ENCODE measurements around the gene CDC42EP3.

The CDC42EP3 gene

DNA sequence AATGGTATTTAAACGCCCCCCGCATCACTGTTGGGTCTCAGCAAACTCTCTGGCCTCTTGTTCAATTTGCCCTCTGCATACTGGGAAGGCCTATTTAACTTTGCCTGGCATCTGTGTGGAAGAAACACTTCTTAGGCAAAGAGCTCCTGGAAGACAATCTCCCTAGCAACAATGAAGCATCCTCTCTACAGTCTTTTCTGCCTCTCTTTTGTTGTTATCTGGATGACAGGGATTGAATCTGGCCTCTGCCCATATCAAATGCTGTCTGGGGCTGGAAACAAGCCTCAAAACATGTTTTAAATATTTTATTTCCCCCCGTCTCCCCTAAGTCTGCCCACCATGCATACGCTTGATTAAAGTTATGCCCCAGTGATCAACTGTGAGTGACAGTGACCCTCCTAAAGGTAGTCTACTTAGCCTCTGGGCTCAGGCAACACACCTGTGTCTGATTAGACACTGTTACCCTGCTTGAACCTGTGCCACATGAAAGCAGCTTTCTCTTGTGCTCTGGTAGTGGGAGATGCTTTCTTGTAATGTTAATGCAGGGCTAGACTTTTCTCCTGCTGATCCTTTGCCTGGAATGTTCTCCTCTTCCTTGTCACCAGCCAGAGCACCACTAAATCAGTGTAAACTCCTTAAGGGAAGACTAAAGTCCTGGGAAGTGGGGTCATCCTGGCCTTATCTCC, 34.9 kb downstream of the CDC42EP3 start:
- DNase-seq (ENCODE audit: low spot score), result no peak

DNA sequence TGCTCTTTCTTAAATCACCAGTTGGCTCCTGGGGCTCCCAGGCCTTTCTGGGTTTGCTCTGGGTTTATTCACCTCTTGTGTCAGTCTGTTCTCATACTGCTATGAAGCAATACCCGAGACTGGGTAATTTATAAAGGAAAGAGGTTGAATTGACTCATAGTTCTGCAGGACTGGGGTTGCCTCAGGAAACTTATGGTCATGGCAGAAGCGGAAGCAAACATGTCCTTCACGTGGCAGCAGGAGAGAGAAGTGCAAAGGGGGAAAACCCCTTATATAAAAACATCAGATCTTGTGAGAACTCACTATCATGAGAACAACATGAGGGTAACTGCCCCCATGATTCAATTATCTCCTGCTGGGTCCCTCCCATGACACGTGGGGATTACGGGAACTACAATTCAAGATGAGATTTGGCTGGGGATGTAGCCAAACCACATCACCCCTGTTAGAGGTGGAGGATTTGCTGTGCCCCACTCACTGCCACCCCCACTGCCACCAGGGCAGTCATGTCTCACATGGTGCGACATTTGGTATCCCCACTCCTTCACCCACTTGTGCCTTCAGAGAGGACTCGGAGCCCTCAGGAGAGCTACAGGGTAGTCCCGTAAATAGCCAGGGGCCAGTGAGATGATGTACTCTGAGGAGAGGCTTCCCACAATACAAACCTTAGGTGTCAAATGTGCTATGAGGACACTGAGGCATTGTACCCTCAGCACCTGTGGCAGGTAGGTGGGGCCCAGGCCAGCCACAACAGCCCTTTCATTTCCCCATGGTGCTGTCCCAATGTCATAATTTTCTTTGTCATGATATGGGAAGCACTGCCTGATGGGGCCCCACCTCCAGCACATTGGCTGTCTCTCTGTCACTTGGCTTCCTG, 35.7 kb downstream of the CDC42EP3 start:
- DNase-seq (ENCODE audit: low spot score), result no peak

GRCh38 chr2:37634914-37635503, 36.4 kb downstream of the CDC42EP3 start:
- no peak for DNase-seq (ENCODE audit: low spot score)

GRCh38 chr2:37633845-37634244, 37.6 kb downstream of the CDC42EP3 start:
- DNase-seq (ENCODE audit: low spot score), result no peak

DNA sequence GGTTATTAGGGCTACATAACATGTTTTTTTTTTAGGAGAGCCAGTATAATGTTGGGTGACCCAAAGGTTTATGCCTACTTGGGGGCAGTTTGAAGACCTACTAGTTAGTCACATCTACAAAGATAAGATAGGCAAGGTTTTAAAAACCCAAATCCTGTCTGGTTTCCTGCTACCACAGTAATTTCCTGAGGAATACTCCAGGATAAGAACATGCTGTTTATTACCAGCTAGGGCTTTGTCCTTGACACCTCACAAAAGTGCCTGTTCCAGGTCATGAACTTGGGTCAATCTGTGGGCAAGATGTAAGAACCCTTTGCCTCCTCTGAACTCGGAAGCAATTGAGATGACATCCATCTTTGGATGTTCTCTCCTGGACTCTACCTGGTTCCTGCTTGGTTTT, 38.2 kb downstream of the CDC42EP3 start:
- no peak for DNase-seq (ENCODE audit: low spot score)

GRCh38 chr2:37632310-37632709, 39.1 kb downstream of the CDC42EP3 start:
- no peak for DNase-seq (ENCODE audit: low spot score)

DNA sequence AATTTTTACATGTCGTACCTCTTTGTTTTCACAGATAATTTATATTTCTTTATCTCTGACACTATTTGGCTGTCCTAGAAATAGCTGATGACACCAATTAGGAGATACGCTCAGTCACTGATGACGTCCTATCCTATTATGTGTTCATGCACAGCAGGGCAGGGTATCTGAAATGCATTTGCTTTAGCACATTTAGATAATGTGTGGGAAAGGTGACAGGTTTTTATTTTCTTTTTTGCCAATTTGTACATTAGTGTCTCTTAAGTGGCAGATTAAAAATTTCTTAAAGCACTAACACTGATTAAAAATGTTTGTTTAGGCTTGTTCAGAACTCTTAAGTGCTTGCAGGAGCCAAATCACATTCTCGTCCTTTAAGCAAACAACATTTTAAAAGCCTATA, 39.7 kb downstream of the CDC42EP3 start:
- no peak for DNase-seq (ENCODE audit: low spot score)

- no peak for DNase-seq (ENCODE audit: low spot score)
Observed at GRCh38 chr2:37631292-37631691, 40.1 kb downstream of the CDC42EP3 start.

GRCh38 chr2:37630776-37631175, 40.7 kb downstream of the CDC42EP3 start:
- DNase-seq (ENCODE audit: low spot score), result no peak

- no peak for DNase-seq (ENCODE audit: low spot score)
Observed at GRCh38 chr2:37630301-37630700, 41.1 kb downstream of the CDC42EP3 start.

DNA sequence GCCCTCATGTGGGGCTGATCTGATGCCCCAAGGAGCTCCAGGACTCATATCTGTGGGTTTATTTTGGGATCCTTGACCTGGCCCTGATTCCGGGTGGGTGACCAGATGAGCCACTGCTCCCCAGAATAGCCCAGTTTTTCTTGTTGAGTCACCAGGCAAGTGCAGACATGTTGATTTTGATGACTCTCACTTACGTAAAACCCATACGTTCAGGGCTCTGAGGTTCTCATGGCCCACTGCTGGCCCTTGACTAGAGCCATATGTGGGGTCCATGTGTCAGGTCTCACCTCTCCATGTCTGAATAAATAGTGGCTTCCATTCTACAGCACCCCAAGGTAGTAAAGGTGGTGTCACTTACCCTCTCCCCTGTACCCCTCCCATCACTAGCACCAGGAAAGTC, 41.9 kb downstream of the CDC42EP3 start:
- no peak for DNase-seq (ENCODE audit: low spot score)

DNA sequence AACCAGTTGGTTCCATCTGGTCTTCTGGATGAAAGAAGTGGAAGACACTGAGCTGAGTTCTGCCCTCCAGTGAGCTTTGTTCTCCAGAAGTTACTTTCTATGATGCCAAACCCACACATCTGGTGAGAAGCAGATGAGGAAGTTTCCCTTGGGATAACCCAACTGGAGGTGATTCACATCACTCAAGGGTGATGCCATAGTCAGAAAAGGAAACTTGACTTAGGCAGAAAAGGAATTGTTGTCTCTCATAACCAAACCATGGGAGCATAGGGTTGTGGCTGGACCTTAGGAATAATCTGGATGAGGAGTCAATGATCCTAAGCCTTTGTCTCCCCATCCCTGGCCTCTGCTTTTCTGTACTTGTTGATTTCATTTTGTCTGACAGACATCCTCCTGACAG, 43.7 kb downstream of the CDC42EP3 start:
- DNase-seq (ENCODE audit: low spot score), result no peak

GRCh38 chr2:37625796-37626571, 45.5 kb downstream of the CDC42EP3 start:
- no peak for DNase-seq (ENCODE audit: low spot score)

DNA sequence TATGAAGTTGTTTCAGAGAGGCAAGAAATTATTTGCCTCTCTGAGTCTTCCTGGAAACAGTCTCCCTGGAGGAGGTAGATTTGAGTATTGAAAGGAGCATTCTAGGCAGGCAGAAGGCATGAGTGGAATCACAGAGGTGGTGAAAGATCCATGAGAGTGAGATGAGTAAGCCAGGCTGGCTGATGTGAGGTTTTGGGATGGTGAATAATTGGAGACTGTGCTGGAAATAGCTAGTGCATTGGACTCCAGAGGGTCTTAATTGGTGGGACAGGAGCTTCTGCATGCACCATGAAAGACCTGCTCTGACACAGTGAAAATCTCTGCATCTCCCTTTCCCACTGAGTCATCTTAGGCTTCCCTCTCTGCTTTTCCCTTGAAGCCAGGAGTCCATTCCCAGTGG, 46.3 kb downstream of the CDC42EP3 start:
- DNase-seq (ENCODE audit: low spot score), result no peak

DNA sequence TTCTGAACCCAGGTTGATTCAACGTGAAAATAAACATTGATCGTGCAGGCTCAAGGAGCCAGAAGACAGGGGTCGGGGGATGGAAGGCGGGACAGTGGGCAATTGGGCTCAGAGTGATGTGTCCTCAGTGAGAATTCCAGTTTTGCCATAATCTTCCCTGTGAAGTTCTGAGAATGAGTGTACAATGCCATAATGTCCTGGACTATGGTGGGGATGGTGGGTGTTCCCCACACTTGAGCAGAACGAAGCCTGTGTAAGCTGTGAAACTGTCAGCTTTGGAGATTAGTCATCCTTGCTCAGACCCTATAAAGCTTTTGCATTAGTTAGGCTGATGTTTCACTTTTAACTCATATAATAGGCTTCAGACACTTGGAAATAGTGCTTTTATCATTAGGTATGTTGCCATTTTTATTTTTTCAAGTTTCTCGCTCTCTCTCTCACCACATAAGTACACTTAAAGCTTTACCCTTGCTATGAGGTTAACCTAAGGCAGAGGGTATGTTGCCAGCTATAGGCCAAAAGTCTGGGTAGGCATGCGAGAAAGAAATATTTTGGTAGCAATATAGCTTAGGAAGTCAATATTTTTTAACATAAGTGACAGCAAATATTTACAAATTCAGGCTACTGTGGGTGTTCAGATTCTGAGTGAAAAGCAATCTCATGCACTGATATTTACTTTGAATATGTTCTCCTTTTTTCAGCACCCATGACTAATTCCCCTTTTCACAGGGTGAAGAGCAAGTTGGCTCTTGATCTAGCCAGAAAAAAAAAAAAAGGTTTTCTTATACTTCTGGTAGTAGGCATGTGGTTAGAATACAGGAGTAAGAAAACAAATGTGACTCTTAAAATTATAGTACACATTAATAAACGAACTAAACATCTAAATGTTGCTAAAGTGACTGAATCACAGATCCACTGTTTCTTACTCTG, 47.2 kb downstream of the CDC42EP3 start:
- DNase-seq (ENCODE audit: low spot score), result no peak

DNA sequence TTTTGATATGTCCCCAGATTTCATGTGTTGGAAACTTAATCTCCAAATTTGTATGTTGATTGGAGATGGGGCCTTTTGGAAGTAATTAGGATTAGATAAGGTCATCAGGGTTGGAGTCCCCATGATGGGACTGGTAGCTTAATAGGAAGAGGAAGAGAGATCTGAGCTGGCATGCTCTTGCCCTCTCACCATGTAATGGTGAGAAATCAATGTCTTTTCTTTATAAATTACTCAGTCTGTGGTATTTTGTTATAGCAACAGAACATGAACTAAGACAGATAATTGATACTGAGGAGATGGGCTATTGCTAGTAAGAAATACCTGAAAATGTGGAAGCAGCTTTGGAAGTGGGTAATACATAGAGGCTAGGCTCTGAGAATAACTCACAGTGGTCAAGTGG, 48.0 kb downstream of the CDC42EP3 start:
- DNase-seq (ENCODE audit: low spot score), result no peak

DNA sequence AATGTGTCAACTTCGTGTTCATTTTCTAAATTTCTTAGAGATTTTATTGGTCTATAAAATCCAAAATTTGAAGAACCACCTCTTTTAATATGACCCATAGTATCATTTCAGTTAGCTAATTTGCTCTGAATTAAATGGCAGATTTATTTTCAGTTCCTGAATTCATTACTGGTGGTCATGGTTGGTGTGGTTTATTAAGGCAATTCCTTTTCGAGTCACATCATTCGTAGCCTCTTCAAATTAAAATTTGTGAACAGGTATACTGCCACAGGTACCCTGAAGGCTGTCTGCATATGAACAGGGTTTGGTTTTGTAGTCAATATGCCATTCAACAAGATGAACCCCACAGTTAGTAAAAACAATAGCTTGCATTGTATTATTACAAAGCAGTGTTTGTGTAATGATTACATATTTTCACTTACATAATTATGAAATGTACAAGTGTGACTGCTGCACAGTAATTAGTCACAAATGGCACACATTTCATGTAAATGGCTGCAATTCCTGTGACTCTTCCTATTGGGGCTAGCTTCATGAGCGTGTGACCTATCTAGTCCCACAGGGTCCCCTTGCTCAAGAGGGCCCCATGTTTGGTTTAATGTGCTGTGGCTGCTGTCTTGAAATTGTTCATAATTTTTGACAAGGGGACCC, 48.9 kb downstream of the CDC42EP3 start:
- no peak for DNase-seq (ENCODE audit: low spot score)

DNA sequence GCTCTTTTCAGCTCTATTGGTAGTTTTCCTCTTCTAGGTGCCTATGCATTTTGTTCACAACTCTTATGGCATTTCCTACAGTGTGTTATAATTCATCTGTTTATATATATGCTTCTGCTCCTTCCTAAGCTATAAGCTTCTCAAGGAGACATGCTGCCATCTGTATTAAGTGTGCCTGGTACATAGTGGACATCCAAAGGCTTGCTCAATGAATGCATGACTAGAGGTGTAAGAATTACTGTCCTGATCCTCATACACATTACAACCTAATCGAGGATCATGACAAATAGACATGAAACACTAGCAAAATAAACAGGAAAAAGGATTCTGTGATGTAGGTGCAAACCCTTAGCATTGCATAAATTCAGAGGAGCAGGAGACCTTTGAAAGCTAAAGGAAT, 50.2 kb downstream of the CDC42EP3 start:
- no peak for DNase-seq (ENCODE audit: low spot score)

DNA sequence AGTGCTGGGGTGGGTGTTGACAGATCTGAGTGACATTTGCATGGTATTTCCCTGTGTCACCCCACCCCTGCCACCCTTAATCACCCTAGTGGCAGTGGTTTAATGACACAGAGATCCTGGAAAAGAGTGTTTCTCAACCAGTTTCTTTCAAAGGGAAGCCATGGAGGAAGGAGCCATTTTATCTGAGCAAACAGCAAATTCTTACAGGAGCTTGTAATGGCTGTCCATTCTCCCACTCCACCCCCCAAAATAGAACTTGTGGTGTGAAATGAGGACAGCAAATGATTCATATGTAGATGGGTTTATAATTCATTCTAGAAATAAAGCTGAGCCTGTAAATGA, 51.5 kb downstream of the CDC42EP3 start:
- DNase-seq (ENCODE audit: low spot score), result no peak

DNA sequence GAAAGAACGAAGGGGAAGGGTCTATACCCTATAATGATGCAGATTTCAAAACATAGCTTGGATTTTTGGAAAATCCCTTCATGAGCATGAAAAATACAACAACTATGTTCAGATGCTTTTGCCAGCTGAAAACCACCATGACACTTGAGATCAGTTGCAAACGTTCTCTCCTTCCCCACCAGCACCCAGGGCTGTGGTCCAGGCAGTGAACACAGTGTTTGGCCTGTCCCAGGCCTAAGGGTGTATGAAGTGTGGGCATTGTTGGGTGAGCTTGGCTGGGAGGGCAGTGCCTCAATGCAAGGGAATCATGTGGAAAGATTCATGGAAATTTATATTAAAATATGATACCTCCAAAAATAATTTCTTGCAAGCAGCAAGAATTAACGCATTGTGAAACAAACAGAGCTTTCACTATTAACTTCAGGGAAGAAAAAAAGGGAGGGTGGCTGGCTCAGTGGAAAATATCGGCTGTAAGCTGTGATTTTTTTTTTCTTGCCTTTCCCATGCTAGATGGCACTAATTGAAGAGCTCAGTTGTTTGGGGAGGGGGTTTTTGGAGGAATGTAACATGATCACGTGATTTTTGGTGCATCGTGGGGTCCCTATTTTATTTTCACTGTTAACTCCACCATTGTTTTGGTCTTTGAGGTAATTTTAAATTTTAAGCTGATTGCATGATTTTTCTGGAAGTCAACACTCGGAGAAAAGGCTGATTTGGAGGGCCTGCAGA, 52.0 kb downstream of the CDC42EP3 start:
- DNase-seq (ENCODE audit: low spot score), result no peak
